SH-SY5Y (cell line): ENCODE data around the gene MYEOV.

ENCODE experiments used
- GATA2 ChIP-seq: IDR thresholded peaks from 2 replicates; pipeline ENCODE4 v1.6.1; 2011; ENCODE audit warnings: mild to moderate bottlenecking, low read depth, low read length
- GATA3 ChIP-seq: IDR thresholded peaks from 2 replicates; pipeline ENCODE4 v1.6.1; 2011; ENCODE audit warnings: low read depth, mild to moderate bottlenecking, low read length, moderate library complexity

GRCh38 chr11:69301081-69301454 is 7.1 kb downstream of the MYEOV start:
- no peak for TF ChIP-seq GATA2
- TF ChIP-seq GATA3, result no peak
